HG03066 (cell line): ENCODE data around the gene NUP210L.

Source experiments
- ATAC-seq: cut with Tn5 transposase; IDR thresholded peaks from one replicate; pipeline ENCODE4 v1.9.1; 2021; ENCODE audit warnings: low read depth; ENCODE audit not compliant: unreplicated experiment

The NUP210L gene

GRCh38 chr1:153968972-153969371, 185.9 kb downstream of the NUP210L start:
- no peak for ATAC-seq

GRCh38 chr1:153968408-153968807, 186.5 kb downstream of the NUP210L start:
- ATAC-seq = no peak

GRCh38 chr1:153968000-153968363, 186.9 kb downstream of the NUP210L start:
- ATAC-seq = no peak

GRCh38 chr1:153967107-153967999, 187.5 kb downstream of the NUP210L start, which contains the start of gene CREB3L4:
Gene CREB3L4, plus strand, starts transcription at chr1:153967902. Its CDS starts 624 bp downstream, at chr1:153968526.
- ATAC-seq = peak; percentile 73

- no peak for ATAC-seq
These were observed 191.0 kb downstream of the NUP210L start for GRCh38 chr1:153963850-153964331.

GRCh38 chr1:153963030-153963849, 191.6 kb downstream of the NUP210L start, which contains the start of gene SLC39A1:
Gene SLC39A1, minus strand, starts transcription at chr1:153963537. Its CDS starts 822 bp downstream, at chr1:153962715.
- ATAC-seq = peak; percentile 41

- no peak for ATAC-seq
These were observed 192.5 kb downstream of the NUP210L start for GRCh38 chr1:153962088-153963029.

- no peak for ATAC-seq
These were observed 193.5 kb downstream of the NUP210L start for GRCh38 chr1:153961421-153961820.

- no peak for ATAC-seq
These were observed 194.7 kb downstream of the NUP210L start for GRCh38 chr1:153960206-153960605.

- ATAC-seq = no peak
These were observed 195.4 kb downstream of the NUP210L start for GRCh38 chr1:153959454-153959853.

GRCh38 chr1:153958961-153959260, 196.0 kb downstream of the NUP210L start:
- ATAC-seq = no peak

GRCh38 chr1:153958111-153958960, 196.5 kb downstream of the NUP210L start, which contains the start of gene CRTC2:
Gene CRTC2, minus strand, starts transcription at chr1:153958612. Its CDS starts 115 bp downstream, at chr1:153958497.
- ATAC-seq = peak; percentile 78

- peak; percentile 18 for ATAC-seq
These were observed 197.1 kb downstream of the NUP210L start for GRCh38 chr1:153957744-153958110.

GRCh38 chr1:153956997-153957715, 197.7 kb downstream of the NUP210L start:
- ATAC-seq = no peak

- ATAC-seq = no peak
These were observed 200.0 kb downstream of the NUP210L start for GRCh38 chr1:153954826-153955225.

GRCh38 chr1:153953859-153954365, 201.0 kb downstream of the NUP210L start:
- no peak for ATAC-seq

GRCh38 chr1:153951801-153952200, 203.1 kb downstream of the NUP210L start:
- ATAC-seq = no peak

GRCh38 chr1:153951183-153951582, 203.7 kb downstream of the NUP210L start:
- no peak for ATAC-seq
